ENCODE results near the gene PLEK2. TPM values are rescaled to one million over a fixed set of nuclear protein-coding genes. Genes with fewer than 3 reads are reported as not detected.

PLEK2 gene, protein sequence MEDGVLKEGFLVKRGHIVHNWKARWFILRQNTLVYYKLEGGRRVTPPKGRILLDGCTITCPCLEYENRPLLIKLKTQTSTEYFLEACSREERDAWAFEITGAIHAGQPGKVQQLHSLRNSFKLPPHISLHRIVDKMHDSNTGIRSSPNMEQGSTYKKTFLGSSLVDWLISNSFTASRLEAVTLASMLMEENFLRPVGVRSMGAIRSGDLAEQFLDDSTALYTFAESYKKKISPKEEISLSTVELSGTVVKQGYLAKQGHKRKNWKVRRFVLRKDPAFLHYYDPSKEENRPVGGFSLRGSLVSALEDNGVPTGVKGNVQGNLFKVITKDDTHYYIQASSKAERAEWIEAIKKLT
- total RNA-seq: 0.69 TPM

DNA sequence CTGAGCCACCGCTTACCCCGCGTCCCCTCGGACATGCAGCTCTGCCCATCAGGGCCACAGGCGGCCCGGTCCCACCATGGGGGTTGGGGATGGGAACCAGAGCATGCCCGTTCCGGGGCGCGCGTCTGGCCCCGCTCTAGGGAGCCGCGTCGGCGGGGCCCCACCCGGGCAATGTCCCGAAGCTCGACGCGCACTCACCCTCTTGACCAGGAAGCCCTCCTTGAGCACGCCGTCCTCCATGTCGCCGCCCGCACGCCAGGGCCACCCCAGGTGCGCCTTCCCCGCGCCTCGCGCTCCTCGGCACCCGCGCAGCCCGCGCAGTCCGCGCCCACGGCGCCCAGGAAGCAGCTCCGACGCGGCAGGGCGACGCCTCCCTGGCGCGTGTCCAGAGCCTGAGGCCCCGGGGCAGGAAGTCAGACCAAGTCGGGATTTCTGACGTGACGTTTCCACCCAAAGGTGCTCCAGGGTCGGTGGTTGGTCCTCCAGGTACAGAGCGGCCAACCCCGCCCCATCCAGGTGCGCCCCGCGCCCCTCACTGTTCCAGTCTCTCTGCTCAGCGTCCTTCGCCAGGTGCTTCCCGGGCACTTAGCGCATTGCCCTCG is at the start of gene PLEK2:
PLEK2 (minus strand) TSS at position 346 of the 602 bp plus-strand sequence; CDS start at position 240, 106 bp downstream.

DNA sequence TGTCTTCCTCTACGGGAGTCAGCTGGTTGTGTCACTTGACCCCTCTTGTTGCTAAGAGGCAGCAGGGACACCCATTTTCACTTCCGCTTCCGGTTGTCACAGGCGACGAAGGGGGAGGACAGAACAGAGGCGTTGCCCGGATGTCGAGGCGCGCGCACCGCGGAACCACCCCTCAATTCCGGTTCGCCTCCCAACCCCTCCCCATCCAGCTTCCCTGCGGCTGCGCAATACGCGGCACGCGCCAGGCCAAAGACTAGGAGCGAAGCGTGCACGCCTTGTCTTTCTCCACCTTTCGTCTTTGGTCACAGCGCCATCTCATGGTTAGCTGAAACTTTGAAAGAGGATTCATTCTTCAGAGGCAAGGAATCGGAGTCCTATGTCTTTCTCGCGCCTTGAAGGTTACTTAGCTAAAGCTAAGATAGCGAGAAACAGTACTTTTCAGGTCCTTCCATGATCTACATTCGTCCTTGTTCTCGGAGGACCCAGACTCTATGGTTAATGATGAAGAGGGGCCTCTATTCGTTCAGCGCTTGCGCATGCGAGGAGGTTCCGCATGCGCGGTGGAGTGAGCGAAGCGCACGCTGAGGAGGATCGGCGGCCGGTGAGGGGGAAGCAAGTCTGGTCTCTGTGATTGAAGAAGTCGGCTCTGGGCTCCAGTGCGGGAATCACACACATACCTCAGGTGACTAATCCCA is 52.0 kb downstream of the PLEK2 start, which contains the start of the genes ATP6V1D and EIF2S1:
ATP6V1D (minus strand) TSS at position 30 of the 695 bp plus-strand sequence. CDS start 106 bp downstream, outside the sequence.
EIF2S1 (plus strand) TSS at position 554 of the 695 bp plus-strand sequence. CDS start 4,440 bp downstream, outside the sequence.

Small RNAs within 50 kb of the gene (small RNA-seq; reads per million reads assigned to genes)
- gene MIR5694: not detected
- gene RF00019: not detected

Other genes with a start within 250 kb of the PLEK2 start
- gene GARIN2, start 222.7 kb downstream of the PLEK2 start, total RNA-seq: 2.1 TPM
- 36.0 TPM for gene PALS1, start 170.7 kb downstream of the PLEK2 start, total RNA-seq
- 179 TPM for gene ATP6V1D, start 52.4 kb downstream of the PLEK2 start, total RNA-seq
- gene EIF2S1, start 51.8 kb downstream of the PLEK2 start, total RNA-seq: 100 TPM
- 35.1 TPM for gene TMEM229B, start 76.6 kb upstream of the PLEK2 start, total RNA-seq
- gene PLEKHH1, start 121.1 kb upstream of the PLEK2 start, total RNA-seq: 11.3 TPM
- 36.4 TPM for gene PIGH, start 188.1 kb upstream of the PLEK2 start, total RNA-seq
- gene ARG2, start 207.8 kb upstream of the PLEK2 start, total RNA-seq: 57.4 TPM